ENCODE results near the gene PTGES3L. TPM values are rescaled to one million over a fixed set of nuclear protein-coding genes. Genes with fewer than 3 reads are reported as not detected.
A peak's percentile ranks its signal among the peaks of the same experiment; 100 is the strongest.
"Not testable (repeated sequence)": the region's sequence is repeated elsewhere in the genome, so short reads cannot be mapped to it uniquely, and the experiment has no call there.

PTGES3L gene
- total and polyA plus RNA-seq, 4 donors: 0.08 to 0.19 (median 0.13) TPM; not detected in 1

DNA sequence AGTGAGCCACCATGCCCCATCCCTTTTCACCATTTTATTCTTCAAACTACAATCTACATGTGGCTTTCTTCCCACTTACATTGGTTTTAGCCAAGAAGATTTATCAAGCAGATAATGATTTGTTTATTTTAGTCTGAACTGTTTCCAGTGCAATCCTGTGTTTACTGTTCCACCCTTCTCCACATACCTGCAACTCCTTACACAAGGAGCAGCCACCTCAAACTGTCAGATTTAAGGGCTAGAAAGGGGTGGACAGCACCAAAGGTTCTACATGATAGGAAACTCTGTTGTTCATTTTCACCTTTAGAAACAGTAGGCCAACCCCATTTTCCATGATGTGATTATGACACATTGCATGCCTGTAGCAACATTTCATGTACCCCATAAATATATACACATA lies 2.4 kb upstream of the PTGES3L start:
- no peaks in the 10 kb centered on the region for H3K27me3 ChIP-seq (ENCODE audit: control insufficient read depth in 4 of 4, insufficient read depth in 4 of 4, low read length in 3 of 4)
- no peak overlapping the region for H3K27ac ChIP-seq (ENCODE audit: low read depth in 1 of 2, low read length in 2 of 2)
- no peak for DNase-seq (ENCODE audit: low spot score)
- peaks cover 1 to 9% (median 2%) of the 10 kb centered on the region in 4 donors for H3K36me3 ChIP-seq (ENCODE audit: control insufficient read depth in 4 of 4, insufficient read depth in 3 of 4, low read depth in 1 of 4, low read length in 3 of 4)
- TF ChIP-seq, protein P1, sequence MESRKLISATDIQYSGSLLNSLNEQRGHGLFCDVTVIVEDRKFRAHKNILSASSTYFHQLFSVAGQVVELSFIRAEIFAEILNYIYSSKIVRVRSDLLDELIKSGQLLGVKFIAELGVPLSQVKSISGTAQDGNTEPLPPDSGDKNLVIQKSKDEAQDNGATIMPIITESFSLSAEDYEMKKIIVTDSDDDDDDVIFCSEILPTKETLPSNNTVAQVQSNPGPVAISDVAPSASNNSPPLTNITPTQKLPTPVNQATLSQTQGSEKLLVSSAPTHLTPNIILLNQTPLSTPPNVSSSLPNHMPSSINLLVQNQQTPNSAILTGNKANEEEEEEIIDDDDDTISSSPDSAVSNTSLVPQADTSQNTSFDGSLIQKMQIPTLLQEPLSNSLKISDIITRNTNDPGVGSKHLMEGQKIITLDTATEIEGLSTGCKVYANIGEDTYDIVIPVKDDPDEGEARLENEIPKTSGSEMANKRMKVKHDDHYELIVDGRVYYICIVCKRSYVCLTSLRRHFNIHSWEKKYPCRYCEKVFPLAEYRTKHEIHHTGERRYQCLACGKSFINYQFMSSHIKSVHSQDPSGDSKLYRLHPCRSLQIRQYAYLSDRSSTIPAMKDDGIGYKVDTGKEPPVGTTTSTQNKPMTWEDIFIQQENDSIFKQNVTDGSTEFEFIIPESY (IDR thresholded peaks at IDR 0.05): no peak
- TF ChIP-seq HNF4A (conservative IDR thresholded peaks at IDR 0.05) (no peak), NR2F2 (IDR thresholded peaks at IDR 0.05) (no peak), FOXA2 (IDR thresholded peaks at IDR 0.05) (no peak), RXRA (IDR thresholded peaks at IDR 0.05) (no peak), YY1 (IDR thresholded peaks at IDR 0.05) (no peak)
- H3K9me3 ChIP-seq (ENCODE audit: control insufficient read depth in 4 of 4, low read length in 3 of 4): no peaks in the 10 kb centered on the region
- H3K9ac ChIP-seq (ENCODE audit: low read depth in 1 of 2, low read length in 2 of 2): no peak overlapping the region
- H3K4me1 ChIP-seq (ENCODE audit: control insufficient read depth in 4 of 4, insufficient read depth in 4 of 4, low read length in 3 of 4): peaks cover 8 to 24% (median 20%) of the 10 kb centered on the region in 4 donors
- H3K4me3 ChIP-seq (ENCODE audit: low read depth in 1 of 3, low read length in 3 of 3): no peak overlapping the region

GRCh38 chr17:42980766-42981397 lies 1.0 kb upstream of the PTGES3L start:
- DNase-seq (ENCODE audit: low spot score): peak; percentile 48
- Histone ChIP-seq H3K9ac (ENCODE audit: low read depth in 1 of 2, low read length in 2 of 2) (peak overlapping the region; percentile 50 to 70), H3K4me3 (ENCODE audit: low read depth in 1 of 3, low read length in 3 of 3) (peak overlapping the region; percentile 50 to 93 (median 80)), H3K27ac (ENCODE audit: low read depth in 1 of 2, low read length in 2 of 2) (peak overlapping the region; percentile 50 to 58), H3K36me3 (ENCODE audit: control insufficient read depth in 4 of 4, insufficient read depth in 3 of 4, low read depth in 1 of 4, low read length in 3 of 4) (no peaks in the 10 kb centered on the region), H3K27me3 (ENCODE audit: control insufficient read depth in 4 of 4, insufficient read depth in 4 of 4, low read length in 3 of 4) (no peaks in the 10 kb centered on the region), H3K4me1 (ENCODE audit: control insufficient read depth in 4 of 4, insufficient read depth in 4 of 4, low read length in 3 of 4) (peaks cover 8 to 24% (median 20%) of the 10 kb centered on the region in 4 donors), H3K9me3 (ENCODE audit: control insufficient read depth in 4 of 4, low read length in 3 of 4) (no peaks in the 10 kb centered on the region)
- WGBS: under 1% methylated on average over 67 of the region's 67 CpGs
- TF ChIP-seq ATF3 (IDR thresholded peaks at IDR 0.05) (no peak), RAD21 (IDR thresholded peaks at IDR 0.05) (peak in 1 of 2 donors; percentile 9), SP1 (IDR thresholded peaks at IDR 0.05) (no peak)

GRCh38 chr17:42980274-42980765 lies 440 bp upstream of the PTGES3L start, which contains the start of gene RUNDC1:
Gene RUNDC1 (plus strand): TSS chr17:42980565. CDS start chr17:42980577, 12 bp downstream.
- H3K4me1 ChIP-seq (ENCODE audit: control insufficient read depth in 4 of 4, insufficient read depth in 4 of 4, low read length in 3 of 4): peaks cover 8 to 24% (median 20%) of the 10 kb centered on the region in 4 donors
- peak within 1 kb of the TSS; percentile 56 to 93 (median 80) for H3K4me3 ChIP-seq (ENCODE audit: low read depth in 1 of 3, low read length in 3 of 3)
- TF ChIP-seq RXRA (IDR thresholded peaks at IDR 0.05) (no peak), SP1 (IDR thresholded peaks at IDR 0.05) (peak; percentile 25), GABPA (IDR thresholded peaks at IDR 0.05 in 1 of 2, conservative IDR thresholded peaks at IDR 0.05 in 1 of 2) (peak in 1 of 2 donors; percentile 64), YY1 (IDR thresholded peaks at IDR 0.05) (peak; percentile 97)
- peak within 1 kb of the TSS; percentile 50 to 58 for H3K27ac ChIP-seq (ENCODE audit: low read depth in 1 of 2, low read length in 2 of 2)
- DNase-seq (ENCODE audit: low spot score): peak; percentile 95
- H3K36me3 ChIP-seq (ENCODE audit: control insufficient read depth in 4 of 4, insufficient read depth in 3 of 4, low read depth in 1 of 4, low read length in 3 of 4): no peaks in the 10 kb centered on the region
- peak within 1 kb of the TSS; percentile 50 to 70 for H3K9ac ChIP-seq (ENCODE audit: low read depth in 1 of 2, low read length in 2 of 2)
- under 1% methylated on average over 39 of the region's 39 CpGs for WGBS
- H3K9me3 ChIP-seq (ENCODE audit: control insufficient read depth in 4 of 4, low read length in 3 of 4): no peaks in the 10 kb centered on the region
- no peaks in the 10 kb centered on the region for H3K27me3 ChIP-seq (ENCODE audit: control insufficient read depth in 4 of 4, insufficient read depth in 4 of 4, low read length in 3 of 4)

GRCh38 chr17:42975701-42976100 lies 4.2 kb downstream of the PTGES3L start:
- 87% methylated on average over 16 of the region's 16 CpGs for WGBS
- not testable (repeated sequence) for DNase-seq (ENCODE audit: low spot score); H3K9me3 ChIP-seq (ENCODE audit: control insufficient read depth in 4 of 4, low read length in 3 of 4); H3K36me3 ChIP-seq (ENCODE audit: control insufficient read depth in 4 of 4, insufficient read depth in 3 of 4, low read depth in 1 of 4, low read length in 3 of 4); H3K27me3 ChIP-seq (ENCODE audit: control insufficient read depth in 4 of 4, insufficient read depth in 4 of 4, low read length in 3 of 4); H3K9ac ChIP-seq (ENCODE audit: low read depth in 1 of 2, low read length in 2 of 2); H3K27ac ChIP-seq (ENCODE audit: low read depth in 1 of 2, low read length in 2 of 2); H3K4me3 ChIP-seq (ENCODE audit: low read depth in 1 of 3, low read length in 3 of 3); H3K4me1 ChIP-seq (ENCODE audit: control insufficient read depth in 4 of 4, insufficient read depth in 4 of 4, low read length in 3 of 4)

Data from liver (tissue), 9 donors.